Mesothelial cell of epicardium (in vitro differentiated cells): ENCODE measurements around the gene ACMSD. TPM values are rescaled to one million over a fixed set of nuclear protein-coding genes. Genes with fewer than 3 reads are reported as not detected.

ENCODE experiments used
- DNase-seq, 2 experiments: peaks; one replicate each; pipeline ENCODE4 v3.0.0; 2021; ENCODE audit warnings: low spot score in 2 of 2; ENCODE audit not compliant: unreplicated experiment in 2 of 2
- H3K27ac Mint-ChIP-seq: 2 replicates; pipeline ENCODE4 v1.8.0; 2021; ENCODE audit warnings: mixed read lengths
- H3K27me3 Mint-ChIP-seq: 2 replicates; pipeline ENCODE4 v1.8.0; 2021; ENCODE audit warnings: low read depth, mixed read lengths
- H3K36me3 Mint-ChIP-seq: 2 replicates; pipeline ENCODE4 v1.8.0; 2021; ENCODE audit warnings: mixed read lengths
- H3K4me1 Mint-ChIP-seq: 2 replicates; pipeline ENCODE4 v1.8.0; 2021; ENCODE audit warnings: mixed read lengths
- H3K4me3 Mint-ChIP-seq: 2 replicates; pipeline ENCODE4 v1.8.0; 2021; ENCODE audit warnings: mild to moderate bottlenecking, moderate library complexity, mixed read lengths
- H3K9me3 Mint-ChIP-seq: 2 replicates; pipeline ENCODE4 v1.8.0; 2021; ENCODE audit warnings: mixed read lengths
- total RNA-seq: library from RNA; stranded (reverse); gene quantifications from 3 replicates; pipeline ENCODE4 v1.2.1, GENCODE V29; 2021
- TF ChIP-seq, protein P1 (sequence below): fragments of 200-600 bp; sonication (generic); IDR thresholded peaks from one replicate; pipeline ENCODE4 v1.5.0; 2021; ENCODE audit warnings: antibody characterized with exemption; ENCODE audit not compliant: unreplicated experiment

ACMSD gene
- total RNA-seq, 1 donor from 2014 or later: not detected

GRCh38 chr2:134875309-134875708 is 36.9 kb downstream of the ACMSD start:
- no peak overlapping the region for H3K27ac Mint-ChIP-seq
- H3K36me3 Mint-ChIP-seq: peaks cover 2% of the 10 kb centered on the region
- H3K4me1 Mint-ChIP-seq: no peaks in the 10 kb centered on the region
- H3K9me3 Mint-ChIP-seq: peaks cover 26% of the 10 kb centered on the region
- TF ChIP-seq, protein P1, sequence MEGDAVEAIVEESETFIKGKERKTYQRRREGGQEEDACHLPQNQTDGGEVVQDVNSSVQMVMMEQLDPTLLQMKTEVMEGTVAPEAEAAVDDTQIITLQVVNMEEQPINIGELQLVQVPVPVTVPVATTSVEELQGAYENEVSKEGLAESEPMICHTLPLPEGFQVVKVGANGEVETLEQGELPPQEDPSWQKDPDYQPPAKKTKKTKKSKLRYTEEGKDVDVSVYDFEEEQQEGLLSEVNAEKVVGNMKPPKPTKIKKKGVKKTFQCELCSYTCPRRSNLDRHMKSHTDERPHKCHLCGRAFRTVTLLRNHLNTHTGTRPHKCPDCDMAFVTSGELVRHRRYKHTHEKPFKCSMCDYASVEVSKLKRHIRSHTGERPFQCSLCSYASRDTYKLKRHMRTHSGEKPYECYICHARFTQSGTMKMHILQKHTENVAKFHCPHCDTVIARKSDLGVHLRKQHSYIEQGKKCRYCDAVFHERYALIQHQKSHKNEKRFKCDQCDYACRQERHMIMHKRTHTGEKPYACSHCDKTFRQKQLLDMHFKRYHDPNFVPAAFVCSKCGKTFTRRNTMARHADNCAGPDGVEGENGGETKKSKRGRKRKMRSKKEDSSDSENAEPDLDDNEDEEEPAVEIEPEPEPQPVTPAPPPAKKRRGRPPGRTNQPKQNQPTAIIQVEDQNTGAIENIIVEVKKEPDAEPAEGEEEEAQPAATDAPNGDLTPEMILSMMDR: no peak
- H3K4me3 Mint-ChIP-seq: no peak overlapping the region
- DNase-seq: no peak
- H3K27me3 Mint-ChIP-seq: no peaks in the 10 kb centered on the region

- DNase-seq: no peak
- TF ChIP-seq, protein P1: no peak
- Mint-ChIP-seq H3K4me3 (no peak overlapping the region), H3K36me3 (peaks cover 2% of the 10 kb centered on the region), H3K9me3 (peaks cover 25% of the 10 kb centered on the region), H3K4me1 (no peaks in the 10 kb centered on the region), H3K27ac (no peak overlapping the region), H3K27me3 (no peaks in the 10 kb centered on the region)
These were observed 44.4 kb downstream of the ACMSD start for GRCh38 chr2:134882773-134883172.

DNA sequence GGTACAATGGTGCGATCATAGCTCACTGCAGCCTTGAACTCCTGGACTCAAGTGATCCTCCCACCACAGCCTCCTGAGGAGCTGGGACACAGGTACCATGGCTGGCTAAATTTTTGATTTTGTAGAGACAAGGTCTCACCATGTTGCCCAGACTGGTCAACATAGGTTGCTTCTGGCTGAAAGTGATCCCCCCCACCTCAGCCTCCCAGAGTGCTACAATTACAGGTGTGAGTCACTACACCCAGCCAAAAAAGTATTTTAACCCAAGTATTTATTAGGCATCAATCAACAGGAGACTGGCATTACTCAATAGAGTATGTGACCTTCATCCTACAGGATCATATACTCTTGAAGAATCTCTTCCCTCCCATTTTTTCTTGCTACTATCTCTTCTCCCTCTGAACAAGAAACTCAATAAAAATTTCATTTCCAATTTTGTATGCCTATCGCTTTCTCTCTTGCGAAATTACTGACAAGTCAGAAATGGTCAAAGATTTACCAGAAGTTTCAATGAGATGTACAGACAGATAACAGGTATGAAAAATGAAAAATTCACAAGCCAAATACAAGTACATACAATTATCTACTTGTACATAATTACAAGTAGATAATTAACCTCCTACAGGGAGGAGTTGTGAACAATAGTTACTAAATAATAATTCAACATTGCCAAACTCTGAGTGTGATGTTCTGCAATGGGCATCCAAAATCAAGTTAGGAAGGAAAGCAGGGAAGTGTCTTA is 45.3 kb downstream of the ACMSD start:
- Mint-ChIP-seq H3K36me3 (peaks cover 2% of the 10 kb centered on the region), H3K4me3 (no peak overlapping the region), H3K4me1 (no peaks in the 10 kb centered on the region), H3K9me3 (peaks cover 19% of the 10 kb centered on the region), H3K27me3 (no peaks in the 10 kb centered on the region), H3K27ac (no peak overlapping the region)
- TF ChIP-seq, protein P1: no peak
- DNase-seq: no peak

DNA sequence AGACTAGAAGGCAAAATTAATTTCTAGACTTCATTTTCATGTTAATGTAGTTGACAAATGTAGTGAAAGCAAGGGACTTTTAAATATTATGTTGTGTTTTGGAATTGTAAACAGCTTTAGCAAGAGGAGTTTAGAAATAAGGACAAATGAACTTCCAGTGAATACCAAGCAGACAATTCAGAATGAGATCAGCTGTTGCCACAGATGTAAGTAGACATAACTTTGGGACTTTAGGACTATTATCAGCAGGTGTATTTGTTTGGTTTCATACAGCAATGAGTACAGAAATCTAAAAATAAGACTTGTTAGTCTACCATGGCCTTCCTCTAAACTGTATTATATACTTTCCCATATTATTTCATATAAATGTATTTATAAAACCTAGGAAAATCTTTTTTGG is 46.0 kb downstream of the ACMSD start:
- H3K36me3 Mint-ChIP-seq: peaks cover 2% of the 10 kb centered on the region
- peaks cover 12% of the 10 kb centered on the region for H3K9me3 Mint-ChIP-seq
- DNase-seq: no peak

DNA sequence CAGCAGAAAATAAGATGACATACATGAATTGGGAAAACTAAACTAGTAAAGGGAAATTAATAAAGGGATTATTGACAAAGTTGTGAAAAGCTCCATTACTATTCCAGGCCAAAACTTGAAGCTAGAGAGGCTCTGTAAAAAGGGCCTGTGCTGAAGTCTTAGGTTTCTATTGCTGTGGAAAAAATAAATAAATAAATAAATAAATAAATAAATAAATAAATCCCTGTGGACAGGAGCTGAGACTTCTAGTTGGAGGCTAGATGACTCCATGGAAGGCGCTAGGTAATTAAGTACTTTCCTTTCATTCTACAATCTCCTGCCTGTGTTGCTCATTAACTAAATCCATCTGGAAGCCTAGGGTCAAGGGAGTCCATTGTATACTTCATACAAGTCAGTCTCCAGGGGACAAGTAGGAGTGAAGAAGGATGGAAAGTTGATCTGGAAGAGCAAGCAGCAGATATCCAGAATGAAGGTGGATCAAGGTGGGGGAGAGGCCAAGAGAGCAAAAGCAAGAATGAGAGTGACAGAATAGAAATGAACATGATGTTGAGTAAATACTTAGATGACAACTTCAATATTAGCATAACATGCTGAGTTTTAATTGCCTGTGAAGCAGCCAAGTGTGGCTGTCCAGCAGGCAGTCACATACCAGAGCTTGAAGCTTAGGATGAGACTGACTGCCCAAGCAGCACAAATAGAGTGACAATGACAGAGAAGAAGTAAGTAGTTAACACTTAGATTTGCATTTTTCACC is 54.0 kb downstream of the ACMSD start:
- peaks cover 2% of the 10 kb centered on the region for H3K27me3 Mint-ChIP-seq

More for the DNA sequence above, 46.0 kb downstream of the ACMSD start:
- H3K27me3 Mint-ChIP-seq: no peaks in the 10 kb centered on the region
- TF ChIP-seq, protein P1: no peak
- no peak overlapping the region for H3K27ac Mint-ChIP-seq
- no peak overlapping the region for H3K4me3 Mint-ChIP-seq
- H3K4me1 Mint-ChIP-seq: no peaks in the 10 kb centered on the region

More for the DNA sequence above, 54.0 kb downstream of the ACMSD start:
- Mint-ChIP-seq H3K27ac (no peak overlapping the region), H3K36me3 (no peaks in the 10 kb centered on the region), H3K9me3 (no peaks in the 10 kb centered on the region), H3K4me3 (no peak overlapping the region), H3K4me1 (peaks cover 5% of the 10 kb centered on the region)
- TF ChIP-seq, protein P1: no peak
- DNase-seq: no peak
